HCT116 (cell line): ENCODE measurements around the gene COX7A2L. TPM values are rescaled to one million over a fixed set of nuclear protein-coding genes. Genes with fewer than 3 reads are reported as not detected.

Source experiments
- ATAC-seq: fragments of 200-7000 bp; cut with Tn5 transposase; 2 replicates; pipeline ENCODE4 v1.9.1; 2020; ENCODE audit warnings: mild to moderate bottlenecking, moderate library complexity
- BruUV-seq: library from RNA; stranded (reverse); fragments of 400-500 nt; replicated peaks from 2 replicates; lab custom pipeline; 2021; lab: Mats Ljungman, UMichigan
- CTCF ChIA-PET: fragments of 300-600 bp; sonication (Branson Sonifier 250); formaldehyde crosslinking; loops from one replicate; lab custom pipeline; 2021; ENCODE audit warnings: antibody characterized with exemption; lab: Charles Lee
- POLR2A ChIA-PET: fragments of 300-600, 350-600 bp; sonication (Branson Sonifier 250); formaldehyde crosslinking; loops from one replicate; lab custom pipeline; 2021; ENCODE audit warnings: antibody characterized with exemption; lab: Charles Lee
- RAD21 ChIA-PET, 2 experiments: fragments of 300-600 bp; sonication (Branson Sonifier 250); formaldehyde crosslinking; loops; one replicate each; lab custom pipeline; 2023; ENCODE audit warnings: low total read pairs in 2 of 2; ENCODE audit not compliant: uncharacterized antibody in 2 of 2, unreplicated experiment in 2 of 2, low non-redundant PET in 1 of 2; lab: Charles Lee
- DNase-seq: peaks from one replicate; pipeline ENCODE4 v3.0.0-alpha.2; 2010; ENCODE audit warnings: low read depth, low spot score
- H2AFZ ChIP-seq: fragments of 200-600 bp; shearing (Covaris generic), sonication (generic); 2 replicates; pipeline ENCODE4 v1.6.1; 2017; ENCODE audit warnings: low read depth, mixed run types, mixed read lengths, antibody characterized with exemption, low read length; ENCODE audit not compliant: poor library complexity, severe bottlenecking
- H3K27ac ChIP-seq: 2 replicates; pipeline ENCODE4 v1.5.1; 2012; ENCODE audit warnings: low read depth, low read length
- H3K27me3 ChIP-seq: fragments of 200-600 bp; sonication (generic); 2 replicates; pipeline ENCODE4 v1.6.1; 2016; ENCODE audit warnings: mixed run types, low read length, mixed read lengths; ENCODE audit not compliant: insufficient read depth
- H3K36me3 ChIP-seq, 2 experiments: fragments of 200-500 bp in 1 of 2; fragments of 200-600 bp in 1 of 2; sonication (Bioruptor generic) in 1 of 2; sonication (generic) in 1 of 2; 2 replicates each; pipeline versions ENCODE4 v1.5.1 to v1.6.1; 2014 to 2016; ENCODE audit warnings: low read length in 2 of 2, inconsistent platforms in 1 of 2, mixed read lengths in 1 of 2, mixed run types in 1 of 2; ENCODE audit not compliant: insufficient read depth in 2 of 2, control insufficient read depth in 1 of 2
- H3K4me1 ChIP-seq, 2 experiments: fragments of 200-600 bp in 1 of 2; sonication (generic) in 1 of 2; 2 replicates each; pipeline versions ENCODE4 v1.5.1 to v1.6.1; 2012 to 2017; ENCODE audit warnings: low read length in 2 of 2, inconsistent platforms in 1 of 2, mild to moderate bottlenecking in 1 of 2, mixed read lengths in 1 of 2, mixed run types in 1 of 2, moderate library complexity in 1 of 2; ENCODE audit not compliant: insufficient read depth in 2 of 2, control insufficient read depth in 1 of 2
- H3K4me2 ChIP-seq: fragments of 200-600 bp; sonication (generic); 2 replicates; pipeline ENCODE4 v1.6.1; 2017; ENCODE audit warnings: mixed run types, low read length, mixed read lengths
- H3K4me3 ChIP-seq, 2 experiments: fragments of 200-600 bp in 1 of 2; sonication (generic) in 1 of 2; replicated peaks in 1 of 2; 2 replicates each; pipeline ENCODE4 v1.5.1; 2011 to 2016; ENCODE audit warnings: low read length in 2 of 2, control low read depth in 1 of 2, low read depth in 1 of 2, mild to moderate bottlenecking in 1 of 2, mixed read lengths in 1 of 2, mixed run types in 1 of 2
- H3K79me2 ChIP-seq: fragments of 200-600 bp; sonication (generic); 2 replicates; pipeline ENCODE4 v1.6.1; 2017; ENCODE audit warnings: mild to moderate bottlenecking, mixed run types, low read length, moderate library complexity, mixed read lengths; ENCODE audit not compliant: insufficient read depth
- H3K9ac ChIP-seq: fragments of 200-600 bp; sonication (generic); 2 replicates; pipeline ENCODE4 v1.6.1; 2016; ENCODE audit warnings: low read length, mixed read lengths
- H3K9me2 ChIP-seq: fragments of 200-600 bp; sonication (generic), shearing (Covaris generic); 2 replicates; pipeline ENCODE4 v1.6.1; 2017; ENCODE audit warnings: mixed run types, mild to moderate bottlenecking, moderate library complexity; ENCODE audit not compliant: insufficient read depth
- H3K9me3 ChIP-seq, 2 experiments: fragments of 200-500 bp in 1 of 2; fragments of 200-600 bp in 1 of 2; sonication (Bioruptor generic) in 1 of 2; sonication (generic) in 1 of 2; 2 replicates each; pipeline ENCODE4 v1.6.1; 2014 to 2017; ENCODE audit warnings: low read length in 2 of 2, mixed read lengths in 2 of 2, inconsistent platforms in 1 of 2, low read depth in 1 of 2, mild to moderate bottlenecking in 1 of 2, mixed run types in 1 of 2, moderate library complexity in 1 of 2; ENCODE audit not compliant: control insufficient read depth in 1 of 2, insufficient read depth in 1 of 2
- H4K20me1 ChIP-seq: fragments of 200-600 bp; sonication (generic), shearing (Covaris generic); 2 replicates; pipeline ENCODE4 v1.6.1; 2017; ENCODE audit warnings: mixed run types, mild to moderate bottlenecking, moderate library complexity; ENCODE audit not compliant: insufficient read depth
- ATF3 ChIP-seq: IDR thresholded peaks from 2 replicates; pipeline ENCODE4 v1.6.1; 2012
- CBX3 ChIP-seq: IDR thresholded peaks from 2 replicates; pipeline ENCODE4 v1.6.1; 2012; ENCODE audit warnings: low read depth
- CEBPB ChIP-seq: IDR thresholded peaks from 2 replicates; pipeline ENCODE4 v1.6.1; 2012; ENCODE audit warnings: low read depth
- EZH2phosphoT487 ChIP-seq: fragments of 200-600 bp; IDR thresholded peaks from 2 replicates; pipeline ENCODE4 v1.6.1; 2018; ENCODE audit warnings: antibody characterized with exemption, borderline replicate concordance
- FOSL1 ChIP-seq: IDR thresholded peaks from 2 replicates; pipeline ENCODE4 v1.6.1; 2012; ENCODE audit warnings: low read depth
- JUND ChIP-seq: IDR thresholded peaks from 2 replicates; pipeline ENCODE4 v1.6.1; 2012
- POLR2A ChIP-seq: IDR thresholded peaks from 2 replicates; pipeline ENCODE4 v1.7.0; 2011; ENCODE audit warnings: borderline replicate concordance; ENCODE audit not compliant: insufficient read depth, insufficient read length; ENCODE audit errors: extremely low read depth
- SIN3A ChIP-seq: IDR thresholded peaks from 2 replicates; pipeline ENCODE4 v1.6.1; 2012; ENCODE audit warnings: low read depth
- SP1 ChIP-seq: IDR thresholded peaks from 2 replicates; pipeline ENCODE4 v1.6.1; 2012; ENCODE audit warnings: low read depth
- SRF ChIP-seq: IDR thresholded peaks from 2 replicates; pipeline ENCODE4 v1.6.1; 2012; ENCODE audit warnings: low read depth
- TCF7L2 ChIP-seq: IDR thresholded peaks from 2 replicates; pipeline ENCODE4 v1.7.0; 2011; ENCODE audit warnings: borderline replicate concordance, inconsistent platforms; ENCODE audit not compliant: insufficient read depth, insufficient read length; ENCODE audit errors: extremely low read depth
- YY1 ChIP-seq: IDR thresholded peaks from 2 replicates; pipeline ENCODE4 v1.6.1; 2011; ENCODE audit warnings: low read length, low read depth, moderate library complexity, mild to moderate bottlenecking; ENCODE audit not compliant: insufficient replicate concordance; ENCODE audit errors: extremely low read depth
- ZFX ChIP-seq: fragments of 450-650 bp; IDR thresholded peaks from 2 replicates; pipeline ENCODE4 v1.6.1; 2017
- intact Hi-C: fragments of 100-400 bp; cut with micrococcal nuclease; formaldehyde crosslinking; loops from 2 replicates; pipeline ENCODE4 v1.10.0; 2022
- total RNA-seq: library from RNA; stranded (reverse); gene quantifications from one replicate; pipeline ENCODE4 v1.2.1, GENCODE V29; 2021; ENCODE audit not compliant: unreplicated experiment
- TF ChIP-seq, protein P1 (sequence below): IDR thresholded peaks from 2 replicates; pipeline ENCODE4 v1.6.1; 2012

COX7A2L gene
- total RNA-seq, 1 experiment from 2014 or later: 104 TPM

DNA sequence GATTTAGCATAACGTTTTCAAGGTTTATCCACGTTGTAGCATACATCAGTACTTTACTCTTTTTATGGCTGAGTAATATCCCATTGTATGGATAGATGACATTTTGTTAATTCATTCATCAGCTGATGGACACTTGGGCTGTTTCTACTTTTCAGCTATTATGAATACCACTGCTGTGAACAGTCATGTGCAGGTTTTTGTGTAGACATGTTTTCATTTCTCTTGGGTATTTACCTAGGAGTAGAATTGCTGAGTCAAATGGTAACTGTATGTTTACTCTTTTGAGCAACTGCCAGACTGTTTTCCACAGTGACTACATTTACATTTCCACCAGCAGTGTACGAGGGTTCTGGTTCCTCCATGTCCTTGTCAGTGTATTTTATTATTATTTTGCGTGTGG is 33.9 kb downstream of the COX7A2L start (continued):
- TF ChIP-seq FOSL1 (no peak), SRF (no peak), EZH2phosphoT487 (no peak)
- TF ChIP-seq, all 23 proteins: peak for 0

DNA sequence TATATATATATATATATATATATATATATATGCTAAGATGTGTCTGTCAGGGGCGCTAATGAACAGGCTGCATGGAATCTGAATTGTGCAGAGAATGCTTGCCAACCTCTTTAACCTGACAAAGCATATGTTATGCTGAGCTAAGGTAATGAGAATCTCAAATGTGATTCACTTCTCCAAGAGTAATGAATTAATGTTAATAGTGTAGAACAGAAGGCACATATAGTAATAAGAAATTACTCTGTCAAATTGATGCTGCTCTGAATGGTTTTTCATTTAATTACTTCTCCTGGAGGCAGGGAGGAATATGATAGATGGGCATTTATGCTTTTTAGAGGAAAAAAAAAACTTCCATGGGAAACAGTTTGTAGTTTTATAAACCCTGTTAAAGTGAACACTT is 35.4 kb downstream of the COX7A2L start:
- no peak overlapping the region for H3K4me3 ChIP-seq
- no peak for TF ChIP-seq ATF3
- TF ChIP-seq TCF7L2: no peak
- TF ChIP-seq POLR2A: no peak
- TF ChIP-seq SP1: no peak
- peaks cover 7 to 21% of the 10 kb centered on the region in 2 experiments; a peak in 1 of 4 replicates for H3K36me3 ChIP-seq
- H2AFZ ChIP-seq: no peak overlapping the region
- ChIA-PET RAD21 (interaction anchor here in 1 of 2 experiments (0.7 kb wide), 1 partner anchor 269 kb away, joined by 5 read pairs; no protein-coding TSS in a partner anchor), CTCF (interaction anchor here (1.2 to 1.6 kb wide), 2 partner anchors 229 to 230 kb away, joined by 3 to 4 read pairs; no protein-coding TSS in a partner anchor), POLR2A (no interaction called here)
- intact Hi-C loops: loop anchor here (10.0 kb wide), 1 partner anchor 481 kb away; no protein-coding TSS in a partner anchor
- no peaks in the 10 kb centered on the region for H3K9me2 ChIP-seq
- no peaks in the 10 kb centered on the region for H3K79me2 ChIP-seq
- BruUV-seq: no TSS peak
- no peaks in the 10 kb centered on the region for H3K4me1 ChIP-seq
- DNase-seq (no peak), ATAC-seq (no peak)
- no peak overlapping the region for H3K27ac ChIP-seq
- no peak overlapping the region for H3K4me2 ChIP-seq
- H3K27me3 ChIP-seq: no peaks in the 10 kb centered on the region
- H3K9ac ChIP-seq: no peak overlapping the region
- no peaks in the 10 kb centered on the region for H4K20me1 ChIP-seq
- no peaks in the 10 kb centered on the region for H3K9me3 ChIP-seq

GRCh38 chr2:42324949-42325348 is 36.1 kb downstream of the COX7A2L start:
- no peak for ATAC-seq
- no peak overlapping the region for H3K27ac ChIP-seq
- TF ChIP-seq SP1 (no peak), CBX3 (no peak), JUND (no peak), SIN3A (no peak), ZFX (no peak), POLR2A (no peak), TCF7L2 (no peak), CEBPB (no peak), YY1 (no peak)
- TF ChIP-seq, protein P1, sequence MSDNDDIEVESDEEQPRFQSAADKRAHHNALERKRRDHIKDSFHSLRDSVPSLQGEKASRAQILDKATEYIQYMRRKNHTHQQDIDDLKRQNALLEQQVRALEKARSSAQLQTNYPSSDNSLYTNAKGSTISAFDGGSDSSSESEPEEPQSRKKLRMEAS: no peak
- no peaks in the 10 kb centered on the region for H4K20me1 ChIP-seq
- H3K27me3 ChIP-seq: no peaks in the 10 kb centered on the region
- H3K9ac ChIP-seq: no peak overlapping the region
- no TSS peak for BruUV-seq
- no peak for DNase-seq
- peaks cover 7 to 20% of the 10 kb centered on the region in 2 experiments; a peak in 1 of 4 replicates for H3K36me3 ChIP-seq
- no peak overlapping the region for H2AFZ ChIP-seq
- H3K4me1 ChIP-seq: no peaks in the 10 kb centered on the region
- no peak overlapping the region for H3K4me2 ChIP-seq
- CTCF ChIA-PET: interaction anchor here (1.2 kb wide), 1 partner anchor 230 kb away, joined by 3 read pairs; no protein-coding TSS in a partner anchor
- POLR2A ChIA-PET: no interaction called here
- no peaks in the 10 kb centered on the region for H3K9me2 ChIP-seq
- RAD21 ChIA-PET: no interaction called here
- intact Hi-C loops: loop anchor here (10.0 kb wide), 1 partner anchor 480 kb away; no protein-coding TSS in a partner anchor
- no peak overlapping the region for H3K4me3 ChIP-seq
- H3K9me3 ChIP-seq: no peaks in the 10 kb centered on the region
- H3K79me2 ChIP-seq: no peaks in the 10 kb centered on the region
